ENCODE results near the gene CRYZL1. TPM values are rescaled to one million over a fixed set of nuclear protein-coding genes. Genes with fewer than 3 reads are reported as not detected.

Gene CRYZL1
- total RNA-seq, 1 donor from 2014 or later = 43.6 TPM

- H3K4me3 Mint-ChIP-seq (ENCODE audit: unreplicated experiment) = no peak overlapping the region
- no peak for DNase-seq (ENCODE audit: extremely low spot score, unreplicated experiment)
- H3K27me3 Mint-ChIP-seq (ENCODE audit: unreplicated experiment) = no peaks in the 10 kb centered on the region
- no peaks in the 10 kb centered on the region for H3K9me3 Mint-ChIP-seq (ENCODE audit: unreplicated experiment)
- peaks cover 63% of the 10 kb centered on the region for H3K4me1 Mint-ChIP-seq (ENCODE audit: unreplicated experiment)
- H3K27ac Mint-ChIP-seq (ENCODE audit: unreplicated experiment) = peak overlapping the region; percentile 64
- TF ChIP-seq CTCF (IDR thresholded peaks at IDR 0.05) = no peak
- H3K36me3 Mint-ChIP-seq (ENCODE audit: unreplicated experiment) = peaks cover 4% of the 10 kb centered on the region
Measured at GRCh38 chr21:33685613-33686197, 44.2 kb upstream of the CRYZL1 start.

GRCh38 chr21:33684923-33685560 is 43.5 kb upstream of the CRYZL1 start:
- peaks cover 6% of the 10 kb centered on the region for H3K36me3 Mint-ChIP-seq (ENCODE audit: unreplicated experiment)
- H3K27ac Mint-ChIP-seq (ENCODE audit: unreplicated experiment) = peak overlapping the region; percentile 64
- no peak for DNase-seq (ENCODE audit: extremely low spot score, unreplicated experiment)
- H3K4me1 Mint-ChIP-seq (ENCODE audit: unreplicated experiment) = peaks cover 64% of the 10 kb centered on the region
- no peaks in the 10 kb centered on the region for H3K27me3 Mint-ChIP-seq (ENCODE audit: unreplicated experiment)
- no peak overlapping the region for H3K4me3 Mint-ChIP-seq (ENCODE audit: unreplicated experiment)
- no peaks in the 10 kb centered on the region for H3K9me3 Mint-ChIP-seq (ENCODE audit: unreplicated experiment)
- no peak for TF ChIP-seq CTCF (IDR thresholded peaks at IDR 0.05)

- TF ChIP-seq CTCF (IDR thresholded peaks at IDR 0.05) = no peak
- Mint-ChIP-seq H3K27me3 (ENCODE audit: unreplicated experiment) (no peaks in the 10 kb centered on the region), H3K4me1 (ENCODE audit: unreplicated experiment) (peaks cover 70% of the 10 kb centered on the region), H3K9me3 (ENCODE audit: unreplicated experiment) (no peaks in the 10 kb centered on the region), H3K27ac (ENCODE audit: unreplicated experiment) (peak overlapping the region; percentile 73), H3K36me3 (ENCODE audit: unreplicated experiment) (peaks cover 6% of the 10 kb centered on the region), H3K4me3 (ENCODE audit: unreplicated experiment) (no peak overlapping the region)
- DNase-seq (ENCODE audit: extremely low spot score, unreplicated experiment) = no peak
Measured at GRCh38 chr21:33684068-33684467, 42.5 kb upstream of the CRYZL1 start.

- Mint-ChIP-seq H3K4me1 (ENCODE audit: unreplicated experiment) (peaks cover 71% of the 10 kb centered on the region), H3K4me3 (ENCODE audit: unreplicated experiment) (no peak overlapping the region), H3K27me3 (ENCODE audit: unreplicated experiment) (no peaks in the 10 kb centered on the region), H3K9me3 (ENCODE audit: unreplicated experiment) (no peaks in the 10 kb centered on the region), H3K27ac (ENCODE audit: unreplicated experiment) (peak overlapping the region; percentile 73), H3K36me3 (ENCODE audit: unreplicated experiment) (peaks cover 6% of the 10 kb centered on the region)
- no peak for TF ChIP-seq CTCF (IDR thresholded peaks at IDR 0.05)
- no peak for DNase-seq (ENCODE audit: extremely low spot score, unreplicated experiment)
Measured at GRCh38 chr21:33682992-33683627, 41.6 kb upstream of the CRYZL1 start.

- Mint-ChIP-seq H3K4me1 (ENCODE audit: unreplicated experiment) (peaks cover 56% of the 10 kb centered on the region), H3K4me3 (ENCODE audit: unreplicated experiment) (no peak overlapping the region)
Measured at GRCh38 chr21:33680870-33681269, 39.3 kb upstream of the CRYZL1 start.

More at GRCh38 chr21:33680870-33681269, 39.3 kb upstream of the CRYZL1 start:
- no peak for TF ChIP-seq CTCF (IDR thresholded peaks at IDR 0.05)
- H3K36me3 Mint-ChIP-seq (ENCODE audit: unreplicated experiment) = peaks cover 6% of the 10 kb centered on the region
- no peak for DNase-seq (ENCODE audit: extremely low spot score, unreplicated experiment)
- no peak overlapping the region for H3K27ac Mint-ChIP-seq (ENCODE audit: unreplicated experiment)
- no peaks in the 10 kb centered on the region for H3K27me3 Mint-ChIP-seq (ENCODE audit: unreplicated experiment)
- H3K9me3 Mint-ChIP-seq (ENCODE audit: unreplicated experiment) = no peaks in the 10 kb centered on the region
